Lower leg skin (tissue), 3 donors: ENCODE data around the gene WDR27.
"Not testable (repeated sequence)": the region's sequence is repeated elsewhere in the genome, so short reads cannot be mapped to it uniquely, and the experiment has no call there.

ENCODE experiments used
- CTCF ChIP-seq, 3 donors: fragments of 450-650 bp; IDR thresholded peaks; one replicate each; pipeline ENCODE4 v1.5.1; 2016; ENCODE audit warnings: antibody characterized with exemption in 3 of 3, mild to moderate bottlenecking in 3 of 3, moderate library complexity in 2 of 3
- POLR2A ChIP-seq, 2 donors: fragments of 450-650 bp; IDR thresholded peaks; one replicate each; pipeline ENCODE4 v1.6.1; 2016 to 2017; ENCODE audit warnings: antibody characterized with exemption in 2 of 2, mild to moderate bottlenecking in 1 of 2, moderate library complexity in 1 of 2

GRCh38 chr6:169697115-169697514 is 4.7 kb downstream of the WDR27 start:
- TF ChIP-seq CTCF, POLR2A (IDR thresholded peaks at IDR 0.05): not testable (repeated sequence)
